IPS DF 6.9 (cell line): ENCODE data around the gene HNRNPC.

Source experiments
- DNase-seq: peaks from one replicate; pipeline ENCODE4 v3.0.0-alpha.2; 2013; ENCODE audit warnings: low read depth, low spot score
- H3K27ac ChIP-seq: one replicate; pipeline ENCODE4 v1.5.1; 2013; ENCODE audit warnings: low read length, control low read depth
- H3K27me3 ChIP-seq: 2 replicates; pipeline ENCODE4 v1.6.1; 2013; ENCODE audit warnings: mild to moderate bottlenecking, low read length; ENCODE audit not compliant: control insufficient read depth, insufficient read depth
- H3K36me3 ChIP-seq: 2 replicates; pipeline ENCODE4 v1.6.1; 2013; ENCODE audit warnings: low read length; ENCODE audit not compliant: control insufficient read depth, insufficient read depth
- H3K4me1 ChIP-seq: 2 replicates; pipeline ENCODE4 v1.6.1; 2013; ENCODE audit warnings: low read length; ENCODE audit not compliant: control insufficient read depth, insufficient read depth
- H3K4me3 ChIP-seq: 2 replicates; pipeline ENCODE4 v1.5.1; 2013; ENCODE audit warnings: mild to moderate bottlenecking, low read length
- H3K9me3 ChIP-seq: 2 replicates; pipeline ENCODE4 v1.6.1; 2013; ENCODE audit warnings: low read length, inconsistent platforms; ENCODE audit not compliant: control insufficient read depth, insufficient read depth
- WGBS: extraction: QIAGEN DNeasy Blood & Tissue Kit; methylation state at CpG from one replicate; pipeline ENCODE4 v1.1.7; 2013; ENCODE audit warnings: mixed read lengths, missing lambda C conversion rate; ENCODE audit not compliant: insufficient read length, insufficient coverage; 5-methylcytosine and 5-hydroxymethylcytosine counted together

HNRNPC gene

GRCh38 chr14:21248338-21248737, 20.9 kb downstream of the HNRNPC start:
- DNase-seq = no peak
- Histone ChIP-seq H3K27ac (no peak overlapping the region), H3K4me3 (no peak overlapping the region), H3K27me3 (no peaks in the 10 kb centered on the region), H3K36me3 (peaks cover 13% of the 10 kb centered on the region; the same call in 1 of the 2 replicates), H3K4me1 (no peaks in the 10 kb centered on the region), H3K9me3 (no peaks in the 10 kb centered on the region)
- whole genome bisulfite sequencing = no CpG with 5 or more reads among the region's 1 CpG

- no CpG with 5 or more reads among the region's 7 CpGs for WGBS
- Histone ChIP-seq H3K27ac (no peak overlapping the region), H3K27me3 (no peaks in the 10 kb centered on the region), H3K36me3 (peaks cover 8% of the 10 kb centered on the region; the same call in 1 of the 2 replicates), H3K4me1 (no peaks in the 10 kb centered on the region), H3K9me3 (no peaks in the 10 kb centered on the region), H3K4me3 (no peak overlapping the region)
- no peak for DNase-seq
Observed at GRCh38 chr14:21245813-21246212, 23.4 kb downstream of the HNRNPC start.

DNA sequence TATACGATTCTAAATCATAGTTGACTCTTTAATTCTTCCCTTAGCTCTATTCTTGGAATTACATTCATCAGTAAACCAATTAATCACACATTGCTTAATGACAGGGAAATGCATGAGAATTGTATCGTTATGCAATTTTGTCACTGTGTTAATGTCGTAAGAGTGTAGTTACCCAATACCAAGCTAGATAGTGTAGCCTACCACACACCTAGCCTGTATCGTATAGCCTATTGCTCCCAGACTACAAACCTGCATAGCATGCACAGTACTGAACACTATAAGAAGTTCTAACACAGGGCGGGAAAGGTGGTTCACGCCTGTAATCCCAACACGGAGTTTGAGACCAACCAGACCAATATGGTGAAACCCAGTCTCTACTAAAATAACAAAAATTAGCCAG, 24.7 kb downstream of the HNRNPC start:
- Histone ChIP-seq H3K4me1 (no peaks in the 10 kb centered on the region), H3K4me3 (no peak overlapping the region), H3K27ac (no peak overlapping the region), H3K27me3 (no peaks in the 10 kb centered on the region), H3K36me3 (peaks cover 8% of the 10 kb centered on the region; the same call in 1 of the 2 replicates), H3K9me3 (no peaks in the 10 kb centered on the region)
- DNase-seq = no peak
- WGBS = no CpG with 5 or more reads among the region's 7 CpGs

GRCh38 chr14:21241218-21241819, 27.9 kb downstream of the HNRNPC start:
- no peak for DNase-seq
- H3K4me1 ChIP-seq = no peaks in the 10 kb centered on the region
- H3K4me3 ChIP-seq = no peak overlapping the region
- no peak overlapping the region for H3K27ac ChIP-seq
- no peaks in the 10 kb centered on the region for H3K9me3 ChIP-seq
- no CpG with 5 or more reads among the region's 1 CpG for WGBS
- H3K36me3 ChIP-seq = peaks cover 4% of the 10 kb centered on the region; the same call in 1 of the 2 replicates
- no peaks in the 10 kb centered on the region for H3K27me3 ChIP-seq

DNA sequence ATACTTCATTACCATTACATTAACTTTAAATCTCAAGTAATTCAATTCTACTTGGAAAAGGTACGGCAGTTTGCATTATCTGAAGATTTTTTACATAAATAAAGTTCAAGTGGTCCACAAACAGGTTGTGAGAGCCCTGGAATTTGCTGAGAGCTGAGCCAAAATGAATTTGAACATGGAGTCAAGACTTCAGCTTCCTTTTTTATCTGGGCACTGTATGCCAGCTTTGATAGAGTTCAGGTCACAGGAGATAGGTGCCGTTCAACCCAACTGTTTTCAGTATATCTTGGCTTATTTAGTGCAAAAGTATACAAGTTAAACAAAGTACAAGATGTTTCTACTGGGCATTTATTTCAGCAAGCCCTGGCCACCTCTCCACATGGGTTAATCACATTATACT, 28.8 kb downstream of the HNRNPC start:
- no CpG with 5 or more reads among the region's 2 CpGs for WGBS
- H3K27me3 ChIP-seq = no peaks in the 10 kb centered on the region
- no peak for DNase-seq
- no peaks in the 10 kb centered on the region for H3K4me1 ChIP-seq
- no peaks in the 10 kb centered on the region for H3K9me3 ChIP-seq
- H3K27ac ChIP-seq = no peak overlapping the region
- H3K36me3 ChIP-seq = peaks cover 4% of the 10 kb centered on the region; the same call in 1 of the 2 replicates
- no peak overlapping the region for H3K4me3 ChIP-seq

GRCh38 chr14:21238823-21239518, 30.3 kb downstream of the HNRNPC start:
- no peaks in the 10 kb centered on the region for H3K27me3 ChIP-seq
- H3K4me1 ChIP-seq = no peaks in the 10 kb centered on the region
- H3K9me3 ChIP-seq = no peaks in the 10 kb centered on the region
- H3K4me3 ChIP-seq = no peak overlapping the region
- H3K36me3 ChIP-seq = peaks cover 3% of the 10 kb centered on the region; the same call in 1 of the 2 replicates
- no CpG with 5 or more reads among the region's 11 CpGs for WGBS
- DNase-seq = no peak
- no peak overlapping the region for H3K27ac ChIP-seq

DNA sequence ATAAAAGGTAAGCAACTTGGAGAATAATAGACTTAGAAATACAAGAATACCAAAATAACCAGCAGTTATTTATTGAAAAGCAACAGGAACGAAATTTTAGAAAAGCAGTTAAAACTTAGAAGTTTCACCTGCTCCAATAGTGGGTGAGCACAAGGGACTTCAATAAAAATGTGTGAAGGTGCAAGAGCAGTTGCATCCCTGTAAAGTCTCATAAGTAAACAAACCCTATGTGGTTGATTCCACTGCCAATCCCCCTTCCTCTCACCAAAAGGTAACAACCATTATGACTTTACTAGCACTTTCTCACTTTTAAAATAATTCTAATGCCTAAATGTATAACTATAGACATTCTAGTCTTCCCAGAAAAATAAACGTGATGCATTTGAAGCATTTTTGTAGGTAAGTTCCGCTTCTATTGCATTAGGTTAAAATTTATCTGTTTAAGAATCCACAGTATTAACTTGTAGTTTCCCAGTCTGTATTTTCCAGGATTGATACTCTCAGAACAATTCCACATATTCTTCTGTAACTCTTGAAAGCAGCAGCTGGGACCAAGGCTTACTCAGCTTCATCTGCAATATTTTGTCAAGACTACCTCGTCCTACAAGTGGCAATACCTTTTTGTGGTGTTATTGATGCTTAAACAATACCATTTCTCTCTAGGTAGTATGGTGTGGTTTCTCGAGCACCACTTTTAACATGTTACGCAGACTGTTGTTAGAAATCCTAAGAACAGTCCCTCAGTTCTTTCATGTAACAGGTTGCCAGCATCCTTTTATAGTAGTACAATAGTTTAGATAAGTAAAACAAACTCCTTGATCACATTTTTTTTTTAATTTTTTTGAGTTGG, 32.1 kb downstream of the HNRNPC start:
- no peaks in the 10 kb centered on the region for H3K27me3 ChIP-seq
- H3K4me3 ChIP-seq = no peak overlapping the region
- no peaks in the 10 kb centered on the region for H3K4me1 ChIP-seq
- WGBS = no CpG with 5 or more reads among the region's 6 CpGs
- DNase-seq = no peak
- H3K27ac ChIP-seq = no peak overlapping the region
- no peaks in the 10 kb centered on the region for H3K9me3 ChIP-seq
- peaks cover 8% of the 10 kb centered on the region; the same call in 1 of the 2 replicates for H3K36me3 ChIP-seq

GRCh38 chr14:21234112-21234511, 35.1 kb downstream of the HNRNPC start:
- Histone ChIP-seq H3K27ac (no peak overlapping the region), H3K27me3 (no peaks in the 10 kb centered on the region), H3K4me1 (no peaks in the 10 kb centered on the region), H3K36me3 (peaks cover 15% of the 10 kb centered on the region; the same call in 1 of the 2 replicates), H3K4me3 (no peak overlapping the region), H3K9me3 (no peaks in the 10 kb centered on the region)
- no peak for DNase-seq
- no CpG with 5 or more reads among the region's 5 CpGs for WGBS

DNA sequence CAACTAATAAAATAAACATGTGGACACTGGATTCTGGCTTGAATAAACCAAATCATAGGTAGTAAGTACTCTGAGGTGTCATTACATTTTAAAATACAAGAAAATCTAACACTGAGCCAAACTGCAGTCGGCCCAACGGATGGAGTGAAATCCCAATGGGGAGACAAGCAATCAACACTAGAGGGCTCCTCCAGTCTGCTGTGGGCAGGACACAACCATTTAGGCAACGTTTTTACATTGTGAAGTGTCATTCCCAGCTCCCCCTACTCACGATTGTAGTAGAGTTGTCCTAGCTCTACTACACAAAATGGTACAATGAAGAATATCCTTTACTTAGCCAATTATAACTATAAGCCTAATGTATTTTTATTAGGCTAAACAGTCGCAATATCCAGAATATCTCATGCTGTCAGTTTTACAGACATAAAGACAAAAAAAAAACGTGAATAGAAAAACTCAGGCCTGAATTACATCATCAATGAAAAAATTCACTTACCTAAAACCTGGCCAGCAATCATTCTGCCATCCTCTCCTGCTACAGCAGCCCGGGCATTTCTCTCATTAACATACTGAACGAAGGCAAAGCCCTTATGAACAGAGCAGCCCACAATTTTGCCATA, 35.7 kb downstream of the HNRNPC start:
- no peak overlapping the region for H3K4me3 ChIP-seq
- no CpG with 5 or more reads among the region's 8 CpGs for WGBS
- H3K27ac ChIP-seq = no peak overlapping the region
- no peaks in the 10 kb centered on the region for H3K27me3 ChIP-seq
- H3K36me3 ChIP-seq = peaks cover 18% of the 10 kb centered on the region; the same call in 1 of the 2 replicates
- no peak for DNase-seq
- no peaks in the 10 kb centered on the region for H3K4me1 ChIP-seq
- H3K9me3 ChIP-seq = no peaks in the 10 kb centered on the region
